Cardiac muscle cell (in vitro differentiated cells and primary cell): Measurements from ENCODE around the gene TOR1A. TPM values are rescaled to one million over a fixed set of nuclear protein-coding genes. Genes with fewer than 3 reads are reported as not detected.
"Not testable (repeated sequence)": the region's sequence is repeated elsewhere in the genome, so short reads cannot be mapped to it uniquely, and the experiment has no call there.

Experiments used
- DNase-seq, 2 donors: peaks; one replicate each; pipeline versions ENCODE4 v3.0.0 to v3.0.0-alpha.2; 2010 to 2017; ENCODE audit warnings: low read depth in 1 of 2, low spot score in 1 of 2
- H3K27ac ChIP-seq: fragments of 200-600 bp; sonication (generic); 2 replicates; pipeline ENCODE4 v1.5.1; 2016
- H3K27me3 ChIP-seq: fragments of 200-600 bp; sonication (generic); 2 replicates; pipeline ENCODE4 v1.6.0; 2016; ENCODE audit warnings: control low read depth
- H3K36me3 ChIP-seq: fragments of 200-600 bp; sonication (generic); 2 replicates; pipeline ENCODE4 v1.5.1; 2016; ENCODE audit warnings: control low read depth
- H3K4me1 ChIP-seq: fragments of 200-600 bp; sonication (generic); 2 replicates; pipeline ENCODE4 v1.8.1; 2017; ENCODE audit warnings: low read depth, mild to moderate bottlenecking, mixed run types
- H3K4me3 ChIP-seq: fragments of 200-600 bp; sonication (generic); 2 replicates; pipeline ENCODE4 v1.5.1; 2016; ENCODE audit warnings: mild to moderate bottlenecking
- H3K9me3 ChIP-seq: fragments of 200-600 bp; sonication (generic); 2 replicates; pipeline ENCODE4 v1.5.1; 2017; ENCODE audit warnings: low read depth, mild to moderate bottlenecking, control low read depth
- polyA plus RNA-seq: library from polyadenylated mRNA; unstranded; fragments of >200 nt; fragmentation: Nextera tagmentation; extraction: Ambion mirVana; gene quantifications from 2 replicates; pipeline ENCODE4 v1.2.1, GENCODE V29; 2016
- total RNA-seq: library from RNA; depleted of rRNA; stranded (reverse); fragments of >200 nt; gene quantifications from 2 replicates; pipeline ENCODE4 v1.2.3, GENCODE V29; 2016
- TF ChIP-seq, protein P1 (sequence below): IDR thresholded peaks from 2 replicates; pipeline ENCODE4 v1.5.1; 2012; ENCODE audit warnings: low read depth, mild to moderate bottlenecking, low read length

TOR1A gene
- total and polyA plus RNA-seq, 2 experiments from 2014 or later: 28.2 to 35.2 TPM

DNA sequence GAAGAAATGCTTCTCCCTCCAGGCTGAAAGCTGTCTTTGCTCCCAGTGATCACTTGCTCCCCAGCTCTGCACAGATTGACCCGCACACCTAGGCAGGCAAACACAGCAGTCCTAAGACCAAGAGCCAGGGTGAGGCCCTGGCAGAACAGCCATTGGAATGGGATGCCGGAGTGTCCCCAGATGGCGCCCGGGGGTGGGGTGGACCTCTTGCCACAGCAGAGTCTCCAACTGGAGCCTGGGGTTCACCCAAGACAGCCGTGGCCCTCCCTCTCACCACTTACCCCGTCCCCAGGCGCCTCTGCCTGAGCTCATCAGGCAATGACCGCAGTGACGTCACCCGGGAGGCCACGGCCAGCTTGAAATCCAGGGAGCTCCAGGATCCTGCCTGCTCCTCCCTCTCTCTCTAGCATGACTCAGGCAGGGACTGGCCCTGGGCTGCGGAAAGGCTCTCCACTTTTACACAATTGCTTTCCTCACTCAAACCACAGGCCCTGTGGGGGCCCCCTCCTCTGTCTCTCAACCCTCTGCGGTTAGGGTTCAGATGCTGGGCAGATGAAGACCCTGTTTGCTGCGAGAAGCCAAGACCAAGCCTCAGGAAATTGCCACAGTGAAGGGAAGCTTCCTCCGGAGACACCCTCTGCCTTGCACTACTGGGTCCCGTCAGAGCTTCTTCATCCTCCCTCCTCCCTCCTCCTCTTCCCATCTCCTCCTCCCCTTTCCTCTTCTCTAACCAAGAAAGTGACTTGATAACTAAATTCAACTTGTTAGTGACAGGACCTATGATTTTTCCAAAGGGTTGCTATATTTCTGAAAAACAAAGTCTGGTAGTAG, 46.8 kb downstream of the TOR1A start:
- Histone ChIP-seq H3K4me3 (no peak overlapping the region), H3K27ac (no peak overlapping the region)
- peak in 1 of 2 donors; percentile 100 for DNase-seq

DNA sequence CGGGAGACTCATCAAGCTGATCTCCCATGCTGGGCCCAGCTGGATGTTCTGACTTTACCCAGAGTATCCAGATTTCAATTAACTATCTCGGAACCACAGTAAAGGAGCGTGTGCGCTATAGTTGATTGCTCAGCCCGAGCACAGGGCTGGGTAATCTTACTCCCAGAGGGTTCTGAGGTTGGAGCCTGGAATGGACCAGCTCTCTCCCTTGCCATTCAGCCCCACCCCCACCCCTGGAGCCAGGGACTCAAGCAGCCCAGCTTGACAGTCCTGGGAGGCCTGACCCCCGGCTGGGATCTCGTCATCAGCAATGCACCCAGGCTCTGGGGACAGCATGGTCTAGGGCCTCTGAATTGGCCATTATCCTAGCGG, 47.4 kb downstream of the TOR1A start:
- Histone ChIP-seq H3K36me3 (no peaks in the 10 kb centered on the region), H3K27me3 (no peaks in the 10 kb centered on the region), H3K9me3 (no peaks in the 10 kb centered on the region), H3K27ac (no peak overlapping the region), H3K4me3 (no peak overlapping the region), H3K4me1 (no peaks in the 10 kb centered on the region)
- TF ChIP-seq, protein P1, sequence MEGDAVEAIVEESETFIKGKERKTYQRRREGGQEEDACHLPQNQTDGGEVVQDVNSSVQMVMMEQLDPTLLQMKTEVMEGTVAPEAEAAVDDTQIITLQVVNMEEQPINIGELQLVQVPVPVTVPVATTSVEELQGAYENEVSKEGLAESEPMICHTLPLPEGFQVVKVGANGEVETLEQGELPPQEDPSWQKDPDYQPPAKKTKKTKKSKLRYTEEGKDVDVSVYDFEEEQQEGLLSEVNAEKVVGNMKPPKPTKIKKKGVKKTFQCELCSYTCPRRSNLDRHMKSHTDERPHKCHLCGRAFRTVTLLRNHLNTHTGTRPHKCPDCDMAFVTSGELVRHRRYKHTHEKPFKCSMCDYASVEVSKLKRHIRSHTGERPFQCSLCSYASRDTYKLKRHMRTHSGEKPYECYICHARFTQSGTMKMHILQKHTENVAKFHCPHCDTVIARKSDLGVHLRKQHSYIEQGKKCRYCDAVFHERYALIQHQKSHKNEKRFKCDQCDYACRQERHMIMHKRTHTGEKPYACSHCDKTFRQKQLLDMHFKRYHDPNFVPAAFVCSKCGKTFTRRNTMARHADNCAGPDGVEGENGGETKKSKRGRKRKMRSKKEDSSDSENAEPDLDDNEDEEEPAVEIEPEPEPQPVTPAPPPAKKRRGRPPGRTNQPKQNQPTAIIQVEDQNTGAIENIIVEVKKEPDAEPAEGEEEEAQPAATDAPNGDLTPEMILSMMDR: no peak
- peak in 1 of 2 donors; percentile 76 for DNase-seq

More for the DNA sequence above, 46.8 kb downstream of the TOR1A start:
- no peaks in the 10 kb centered on the region for H3K9me3 ChIP-seq
- TF ChIP-seq, protein P1: no peak
- H3K27me3 ChIP-seq: no peaks in the 10 kb centered on the region
- H3K4me1 ChIP-seq: no peaks in the 10 kb centered on the region
- no peaks in the 10 kb centered on the region for H3K36me3 ChIP-seq

DNA sequence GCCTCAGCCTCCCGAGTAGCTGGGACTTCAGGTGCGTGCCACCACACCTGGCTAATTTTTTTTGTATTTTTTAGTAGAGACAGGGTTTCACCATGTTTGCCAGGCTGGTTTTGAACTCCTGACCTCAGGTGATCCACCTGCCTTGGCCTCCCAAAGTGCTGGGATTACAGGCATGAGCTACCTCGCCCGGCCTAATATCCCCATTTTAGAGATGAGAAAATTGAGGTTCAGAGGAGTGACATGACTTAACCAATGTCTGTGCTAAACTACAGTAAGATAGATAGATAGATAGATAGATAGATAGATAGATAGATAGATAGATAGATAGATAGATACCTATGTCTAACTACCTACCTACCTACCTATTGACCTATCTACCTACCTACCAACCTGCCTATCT, 47.8 kb downstream of the TOR1A start:
- not testable (repeated sequence) for H3K27me3 ChIP-seq, DNase-seq, H3K27ac ChIP-seq, H3K36me3 ChIP-seq, H3K9me3 ChIP-seq, H3K4me1 ChIP-seq, H3K4me3 ChIP-seq

DNA sequence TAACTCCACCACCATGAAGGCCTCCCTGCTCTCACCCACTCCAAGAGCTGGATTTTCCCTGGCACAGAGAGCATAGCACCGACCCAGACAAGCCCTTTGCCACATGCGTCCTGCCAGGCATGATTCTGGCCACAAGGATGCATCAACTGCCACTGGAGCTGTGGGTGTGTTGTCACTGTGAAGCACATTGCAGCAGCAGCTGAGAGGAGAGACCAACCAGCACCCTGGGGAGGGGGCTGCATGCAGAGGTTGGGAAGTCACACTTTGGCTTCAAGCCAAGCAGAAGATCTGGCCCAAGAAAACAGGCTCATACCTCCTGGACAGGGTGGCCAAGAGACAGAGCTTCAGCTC, 48.5 kb downstream of the TOR1A start:
- H3K4me3 ChIP-seq: no peak overlapping the region
- H3K36me3 ChIP-seq: no peaks in the 10 kb centered on the region
- no peak for DNase-seq
- no peak overlapping the region for H3K27ac ChIP-seq
- TF ChIP-seq, protein P1: no peak
- no peaks in the 10 kb centered on the region for H3K27me3 ChIP-seq
- no peaks in the 10 kb centered on the region for H3K9me3 ChIP-seq
- H3K4me1 ChIP-seq: no peaks in the 10 kb centered on the region

DNA sequence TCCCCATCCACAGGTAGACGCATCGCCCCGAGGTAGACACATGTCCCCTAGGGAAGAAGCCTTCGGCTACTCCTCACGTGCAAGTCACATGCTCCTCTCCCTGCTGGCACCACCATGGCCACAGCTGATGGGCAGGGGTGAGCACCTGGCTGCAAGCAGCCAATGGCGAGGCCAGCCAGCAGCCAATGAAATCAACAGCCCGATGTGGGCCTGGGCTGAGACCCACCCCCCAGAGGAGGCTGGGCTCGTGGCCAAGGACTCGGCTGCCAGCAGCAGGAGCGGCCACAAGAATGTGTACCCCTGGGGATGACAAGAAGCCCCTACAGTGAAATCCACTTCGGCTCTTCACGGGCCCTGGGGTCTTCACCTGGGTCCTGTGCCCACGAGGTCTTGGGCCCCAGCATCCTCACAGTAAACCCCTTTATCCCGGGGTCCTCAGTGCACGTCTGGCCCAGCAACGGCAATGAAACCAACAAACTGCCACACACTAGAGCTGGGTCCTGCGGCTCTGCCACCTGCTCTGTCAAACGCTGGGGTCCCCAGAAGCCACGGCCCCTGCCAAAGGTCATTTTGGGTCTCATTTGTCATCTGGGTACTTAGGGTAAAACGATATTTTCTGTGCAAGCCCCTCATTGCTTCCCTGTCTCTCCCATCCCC, 49.0 kb downstream of the TOR1A start:
- H3K4me1 ChIP-seq: no peaks in the 10 kb centered on the region
- H3K36me3 ChIP-seq: no peaks in the 10 kb centered on the region
- no peak for DNase-seq

More for the DNA sequence above, 49.0 kb downstream of the TOR1A start:
- TF ChIP-seq, protein P1: no peak
- no peaks in the 10 kb centered on the region for H3K9me3 ChIP-seq
- no peaks in the 10 kb centered on the region for H3K27me3 ChIP-seq
- no peak overlapping the region for H3K27ac ChIP-seq
- H3K4me3 ChIP-seq: no peak overlapping the region
